Breast epithelium (tissue), 3 donors: ENCODE data around the gene LRRC8C.

Source experiments
- CTCF ChIP-seq, 3 donors: fragments of 450-650 bp; IDR thresholded peaks; one replicate each; pipeline ENCODE4 v1.5.1; 2016 to 2017; ENCODE audit warnings: antibody characterized with exemption in 3 of 3, mild to moderate bottlenecking in 3 of 3, moderate library complexity in 3 of 3
- POLR2A ChIP-seq: fragments of 450-650 bp; IDR thresholded peaks from one replicate; pipeline ENCODE4 v1.6.1; 2016; ENCODE audit warnings: antibody characterized with exemption, mild to moderate bottlenecking, moderate library complexity
- POLR2AphosphoS5 ChIP-seq, 3 donors: sonication (generic); formaldehyde crosslinking; IDR thresholded peaks; one replicate each; pipeline ENCODE4 v1.6.1; 2017; ENCODE audit warnings: antibody characterized with exemption in 3 of 3

- TF ChIP-seq CTCF (IDR thresholded peaks at IDR 0.05): no peak
- TF ChIP-seq POLR2A: no peak
- TF ChIP-seq POLR2AphosphoS5 (IDR thresholded peaks at IDR 0.05): no peak
These were observed 42.8 kb downstream of the LRRC8C start for GRCh38 chr1:89675677-89676076.
